ENCODE data around the gene SLC35F2.

DNA sequence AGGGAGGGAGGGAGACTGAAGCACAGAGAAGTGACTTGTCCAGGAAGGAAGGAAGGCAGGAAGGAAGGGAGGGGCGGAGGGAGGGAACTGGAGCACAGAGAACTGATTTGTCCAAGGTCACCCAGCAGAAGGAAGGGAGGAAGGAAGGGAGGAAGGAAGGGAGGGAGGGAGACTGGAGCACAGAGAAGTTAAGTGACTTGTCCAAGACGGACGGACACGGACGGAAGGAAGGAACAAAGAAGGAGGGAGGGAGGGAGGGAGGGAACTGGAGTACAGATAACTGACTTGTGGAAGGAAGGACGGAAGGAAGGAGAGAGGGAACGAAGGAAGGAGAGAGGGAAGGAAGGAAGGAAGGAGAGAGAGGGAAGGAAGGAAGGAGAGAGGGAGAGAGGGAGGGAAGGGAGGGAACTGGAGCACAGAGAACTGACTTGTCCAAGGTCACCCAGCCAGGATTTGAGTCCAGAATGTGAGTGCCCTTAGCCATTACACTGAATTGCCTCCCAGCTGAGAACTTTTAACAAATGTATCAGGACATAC is 1.5 kb downstream of the SLC35F2 start:
- TF ChIP-seq, protein P1, sequence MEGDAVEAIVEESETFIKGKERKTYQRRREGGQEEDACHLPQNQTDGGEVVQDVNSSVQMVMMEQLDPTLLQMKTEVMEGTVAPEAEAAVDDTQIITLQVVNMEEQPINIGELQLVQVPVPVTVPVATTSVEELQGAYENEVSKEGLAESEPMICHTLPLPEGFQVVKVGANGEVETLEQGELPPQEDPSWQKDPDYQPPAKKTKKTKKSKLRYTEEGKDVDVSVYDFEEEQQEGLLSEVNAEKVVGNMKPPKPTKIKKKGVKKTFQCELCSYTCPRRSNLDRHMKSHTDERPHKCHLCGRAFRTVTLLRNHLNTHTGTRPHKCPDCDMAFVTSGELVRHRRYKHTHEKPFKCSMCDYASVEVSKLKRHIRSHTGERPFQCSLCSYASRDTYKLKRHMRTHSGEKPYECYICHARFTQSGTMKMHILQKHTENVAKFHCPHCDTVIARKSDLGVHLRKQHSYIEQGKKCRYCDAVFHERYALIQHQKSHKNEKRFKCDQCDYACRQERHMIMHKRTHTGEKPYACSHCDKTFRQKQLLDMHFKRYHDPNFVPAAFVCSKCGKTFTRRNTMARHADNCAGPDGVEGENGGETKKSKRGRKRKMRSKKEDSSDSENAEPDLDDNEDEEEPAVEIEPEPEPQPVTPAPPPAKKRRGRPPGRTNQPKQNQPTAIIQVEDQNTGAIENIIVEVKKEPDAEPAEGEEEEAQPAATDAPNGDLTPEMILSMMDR (IDR thresholded peaks at IDR 0.05; ENCODE audit: poor library complexity) = no peak
- TF ChIP-seq EZH2 (IDR thresholded peaks at IDR 0.05; ENCODE audit: borderline replicate concordance) = no peak
